DOHH2 (cell line): ENCODE results near the gene MYO1G.

Experiments used
- EZH2phosphoT487 ChIP-seq: fragments of 200-600 bp; sonication (generic); IDR thresholded peaks from 2 replicates; pipeline ENCODE4 v1.6.1; 2017; ENCODE audit warnings: borderline replicate concordance, mild to moderate bottlenecking, antibody characterized with exemption, low read length, moderate library complexity, mixed read lengths
- TF ChIP-seq, protein P1 (sequence below): fragments of 200-600 bp; sonication (generic); IDR thresholded peaks from one replicate; pipeline ENCODE4 v1.5.1; 2014; ENCODE audit warnings: antibody characterized with exemption, mild to moderate bottlenecking, low read depth, low read length; ENCODE audit not compliant: poor library complexity, severe bottlenecking

DNA sequence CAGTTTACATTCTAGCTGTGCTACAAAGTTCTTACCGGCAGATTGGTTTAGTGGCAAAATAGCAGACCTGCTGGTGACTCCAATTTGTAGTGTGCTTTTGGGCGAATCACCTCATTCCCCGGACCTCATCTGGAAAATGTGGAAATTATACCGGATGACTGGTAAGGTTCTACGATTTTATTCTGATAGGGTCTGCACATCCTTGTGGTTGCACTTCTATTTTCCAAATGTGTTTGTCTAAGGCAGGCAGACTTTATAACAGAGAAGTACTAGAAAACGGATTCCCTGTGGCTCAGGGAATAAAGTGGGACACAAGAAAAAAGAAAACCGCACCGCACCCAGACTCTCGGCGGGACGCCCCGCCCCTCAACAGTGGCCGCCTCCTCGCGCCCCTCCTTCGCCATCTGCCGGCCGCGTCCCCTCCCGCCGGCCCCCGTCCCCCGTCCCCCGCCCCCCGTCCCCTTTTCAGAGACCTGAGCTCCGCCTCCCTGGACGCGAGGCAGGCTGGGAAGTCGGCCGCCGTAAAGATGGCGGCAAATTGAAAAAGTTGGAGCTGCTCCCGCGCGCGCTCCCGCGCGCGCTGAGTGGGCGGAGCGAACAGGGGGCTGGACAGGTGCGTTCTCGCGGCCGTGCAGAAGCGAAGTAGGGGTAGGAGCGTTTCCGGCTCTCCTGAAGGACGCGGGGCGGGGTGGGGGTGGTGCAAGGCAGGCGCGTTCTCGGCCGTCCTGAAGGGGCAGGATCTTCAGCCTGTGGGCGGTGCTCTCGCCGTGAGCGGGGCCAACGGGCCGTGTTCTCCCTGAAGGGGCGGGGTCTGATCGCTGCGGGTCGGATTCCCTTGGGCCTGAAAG, 20.7 kb upstream of the MYO1G start:
- TF ChIP-seq, protein P1, sequence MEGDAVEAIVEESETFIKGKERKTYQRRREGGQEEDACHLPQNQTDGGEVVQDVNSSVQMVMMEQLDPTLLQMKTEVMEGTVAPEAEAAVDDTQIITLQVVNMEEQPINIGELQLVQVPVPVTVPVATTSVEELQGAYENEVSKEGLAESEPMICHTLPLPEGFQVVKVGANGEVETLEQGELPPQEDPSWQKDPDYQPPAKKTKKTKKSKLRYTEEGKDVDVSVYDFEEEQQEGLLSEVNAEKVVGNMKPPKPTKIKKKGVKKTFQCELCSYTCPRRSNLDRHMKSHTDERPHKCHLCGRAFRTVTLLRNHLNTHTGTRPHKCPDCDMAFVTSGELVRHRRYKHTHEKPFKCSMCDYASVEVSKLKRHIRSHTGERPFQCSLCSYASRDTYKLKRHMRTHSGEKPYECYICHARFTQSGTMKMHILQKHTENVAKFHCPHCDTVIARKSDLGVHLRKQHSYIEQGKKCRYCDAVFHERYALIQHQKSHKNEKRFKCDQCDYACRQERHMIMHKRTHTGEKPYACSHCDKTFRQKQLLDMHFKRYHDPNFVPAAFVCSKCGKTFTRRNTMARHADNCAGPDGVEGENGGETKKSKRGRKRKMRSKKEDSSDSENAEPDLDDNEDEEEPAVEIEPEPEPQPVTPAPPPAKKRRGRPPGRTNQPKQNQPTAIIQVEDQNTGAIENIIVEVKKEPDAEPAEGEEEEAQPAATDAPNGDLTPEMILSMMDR, result no peak
- TF ChIP-seq EZH2phosphoT487, result no peak
